Tibial nerve (tissue), 4 donors: Measurements from ENCODE around the gene IFITM5. TPM values are rescaled to one million over a fixed set of nuclear protein-coding genes. Genes with fewer than 3 reads are reported as not detected.
A peak's percentile ranks its signal among the peaks of the same experiment; 100 is the strongest.
"Not testable (repeated sequence)": the region's sequence is repeated elsewhere in the genome, so short reads cannot be mapped to it uniquely, and the experiment has no call there.

Experiments used
- DNase-seq, 2 donors: peaks; one replicate each; pipeline ENCODE4 v3.0.0-alpha.2; 2019; ENCODE audit warnings: low spot score in 2 of 2
- H3K27ac ChIP-seq, 4 donors: fragments of 200-600 bp; sonication (generic) in 3 of 4; one replicate each; pipeline ENCODE4 v1.5.1; 2017 to 2019; ENCODE audit warnings: mild to moderate bottlenecking in 1 of 4
- H3K27me3 ChIP-seq, 2 donors: fragments of 200-600 bp; sonication (generic) in 1 of 2; one replicate each; pipeline versions ENCODE4 v1.5.1 to v1.6.0; 2017 to 2019
- H3K36me3 ChIP-seq, 3 donors: fragments of 200-600 bp; sonication (generic); one replicate each; pipeline ENCODE4 v1.5.1; 2018 to 2019
- H3K4me1 ChIP-seq, 4 donors: fragments of 200-600 bp; sonication (generic) in 3 of 4; one replicate each; pipeline ENCODE4 v1.5.1; 2017 to 2019
- H3K4me3 ChIP-seq, 4 donors: fragments of 200-600 bp; sonication (generic) in 3 of 4; one replicate each; pipeline ENCODE4 v1.5.1; 2017 to 2019; ENCODE audit warnings: mild to moderate bottlenecking in 1 of 4, moderate library complexity in 1 of 4
- H3K9me3 ChIP-seq, 4 donors: fragments of 200-600 bp; sonication (generic) in 3 of 4; one replicate each; pipeline ENCODE4 v1.5.1; 2017 to 2019
- CTCF ChIP-seq, 5 experiments: fragments of 200-600 bp in 3 of 5; fragments of 450-650 bp in 2 of 5; sonication (generic) in 3 of 5; IDR thresholded peaks; one replicate each; pipeline ENCODE4 v1.5.1; 2016 to 2019; ENCODE audit warnings: antibody characterized with exemption in 5 of 5, mild to moderate bottlenecking in 3 of 5, moderate library complexity in 2 of 5
- EP300 ChIP-seq, 2 donors: sonication (generic); formaldehyde crosslinking; IDR thresholded peaks; one replicate each; pipeline ENCODE4 v1.6.1; 2017; ENCODE audit warnings: antibody characterized with exemption in 2 of 2, mild to moderate bottlenecking in 1 of 2
- POLR2A ChIP-seq, 2 donors: fragments of 450-650 bp; IDR thresholded peaks; one replicate each; pipeline ENCODE4 v1.6.1; 2017; ENCODE audit warnings: antibody characterized with exemption in 2 of 2, mild to moderate bottlenecking in 2 of 2, moderate library complexity in 2 of 2
- WGBS, 2 donors: methylation state at CpG; one replicate each; pipeline ENCODE4 v1.1.5; 2018; 5-methylcytosine and 5-hydroxymethylcytosine counted together
- total RNA-seq, 4 donors: library from RNA; depleted of rRNA; stranded (reverse); fragments of >200 nt; gene quantifications; one replicate each; pipeline ENCODE4 v1.1.0, GENCODE V29; 2016

Gene IFITM5
- total RNA-seq, 4 donors from 2014 or later: not detected

GRCh38 chr11:319121-319887 lies 20.0 kb upstream of the IFITM5 start:
- peak in 1 of 2 donors; percentile 46 for TF ChIP-seq EP300 (IDR thresholded peaks at IDR 0.05)
- TF ChIP-seq CTCF (IDR thresholded peaks at IDR 0.05): peak in 2 of 5 experiments; percentile 37 to 41
- H3K27me3 ChIP-seq, DNase-seq, H3K9me3 ChIP-seq, H3K36me3 ChIP-seq: not testable (repeated sequence)
- peak overlapping the region; percentile 40 to 86 (median 74) for H3K4me3 ChIP-seq
- WGBS, 2 donors: 0 to 10% methylated on average over 12 of the region's 29 CpGs
- H3K27ac ChIP-seq: peak overlapping the region; percentile 88 to 98 (median 91)
- H3K4me1 ChIP-seq: peaks cover 0 to 45% (median 23%) of the 10 kb centered on the region in 4 donors

- not testable (repeated sequence) for H3K9me3 ChIP-seq, DNase-seq, H3K27me3 ChIP-seq, H3K36me3 ChIP-seq
- 0% methylated on average over 7 of the region's 79 CpGs; no CpG with 5 or more reads in 1 of the 2 donors for WGBS, 2 donors
- peak overlapping the region; percentile 40 to 86 (median 74) for H3K4me3 ChIP-seq
- peaks cover 0 to 42% (median 20%) of the 10 kb centered on the region in 4 donors for H3K4me1 ChIP-seq
- peak overlapping the region; percentile 88 to 98 (median 92) for H3K27ac ChIP-seq
Measured at GRCh38 chr11:318405-319120, 19.2 kb upstream of the IFITM5 start.

- Histone ChIP-seq H3K27ac (peak overlapping the region; percentile 40 to 92 (median 90)), H3K4me1 (peaks cover 0 to 44% (median 22%) of the 10 kb centered on the region in 4 donors), H3K4me3 (peak overlapping the region in 1 of 4 donors; percentile 43)
- 31 to 41% methylated on average over 14 to 17 of the region's 30 CpGs for WGBS, 2 donors
- DNase-seq, H3K36me3 ChIP-seq, H3K27me3 ChIP-seq, H3K9me3 ChIP-seq: not testable (repeated sequence)
- TF ChIP-seq EP300 (IDR thresholded peaks at IDR 0.05): peak in 1 of 2 donors; percentile 11
Measured at GRCh38 chr11:317668-318404, 18.5 kb upstream of the IFITM5 start.

GRCh38 chr11:316891-317301 lies 17.6 kb upstream of the IFITM5 start:
- peak overlapping the region in 3 of 4 donors; percentile 90 to 92 (median 90) for H3K27ac ChIP-seq
- 70 to 85% methylated on average over 7 of the region's 7 CpGs for WGBS, 2 donors
- peaks cover 0 to 4% (median 0%) of the 10 kb centered on the region in 3 donors for H3K36me3 ChIP-seq
- H3K9me3 ChIP-seq: no peaks in the 10 kb centered on the region
- TF ChIP-seq EP300 (IDR thresholded peaks at IDR 0.05) (no peak), CTCF (IDR thresholded peaks at IDR 0.05) (no peak), POLR2A (IDR thresholded peaks at IDR 0.05) (no peak)
- DNase-seq: no peak
- H3K4me3 ChIP-seq: peak overlapping the region in 2 of 4 donors; percentile 41 to 51
- H3K4me1 ChIP-seq: peaks cover 0 to 49% (median 28%) of the 10 kb centered on the region in 4 donors
- no peaks in the 10 kb centered on the region for H3K27me3 ChIP-seq

- no peak for DNase-seq
- peaks cover 0 to 4% (median 0%) of the 10 kb centered on the region in 3 donors for H3K36me3 ChIP-seq
- peak overlapping the region; percentile 27 to 92 (median 90) for H3K27ac ChIP-seq
- peaks cover 0 to 52% (median 31%) of the 10 kb centered on the region in 4 donors for H3K4me1 ChIP-seq
- 39 to 54% methylated on average over 28 to 58 of the region's 64 CpGs for WGBS, 2 donors
- H3K4me3 ChIP-seq: peak overlapping the region; percentile 40 to 55 (median 46)
- H3K27me3 ChIP-seq: no peaks in the 10 kb centered on the region
- TF ChIP-seq POLR2A (IDR thresholded peaks at IDR 0.05) (no peak), CTCF (IDR thresholded peaks at IDR 0.05) (no peak), EP300 (IDR thresholded peaks at IDR 0.05) (peak in 1 of 2 donors; percentile 49)
- no peaks in the 10 kb centered on the region for H3K9me3 ChIP-seq
Measured at GRCh38 chr11:316031-316701, 16.8 kb upstream of the IFITM5 start.
